NAMALWA (cell line): ENCODE results near the gene MRPL4.
"Not testable (repeated sequence)": the region's sequence is repeated elsewhere in the genome, so short reads cannot be mapped to it uniquely, and the experiment has no call there.

ENCODE experiments used
- DNase-seq: peaks from one replicate; pipeline ENCODE4 v3.0.0-alpha.2; 2015; ENCODE audit warnings: low spot score

Gene MRPL4

DNA sequence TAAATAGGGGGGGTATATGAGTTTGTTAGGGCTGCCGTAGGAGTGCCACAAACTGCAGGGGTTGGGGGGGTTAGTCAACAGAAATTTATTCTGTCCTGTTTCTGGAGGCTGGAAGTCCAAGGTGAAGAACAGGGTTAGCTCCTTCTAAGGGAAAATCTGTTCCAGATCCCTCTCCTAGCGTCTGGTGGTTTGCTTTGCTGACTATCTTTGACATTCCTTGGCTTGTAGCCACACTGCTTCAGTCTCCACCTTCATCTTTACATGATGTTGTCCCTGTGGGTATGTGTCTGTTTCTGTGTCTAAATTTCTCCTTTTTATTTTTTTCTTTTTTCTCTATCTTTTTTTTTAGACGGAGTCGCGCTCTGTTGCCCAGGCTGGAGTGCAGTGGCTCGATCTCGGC is 10.8 kb downstream of the MRPL4 start:
- no peak for DNase-seq

DNA sequence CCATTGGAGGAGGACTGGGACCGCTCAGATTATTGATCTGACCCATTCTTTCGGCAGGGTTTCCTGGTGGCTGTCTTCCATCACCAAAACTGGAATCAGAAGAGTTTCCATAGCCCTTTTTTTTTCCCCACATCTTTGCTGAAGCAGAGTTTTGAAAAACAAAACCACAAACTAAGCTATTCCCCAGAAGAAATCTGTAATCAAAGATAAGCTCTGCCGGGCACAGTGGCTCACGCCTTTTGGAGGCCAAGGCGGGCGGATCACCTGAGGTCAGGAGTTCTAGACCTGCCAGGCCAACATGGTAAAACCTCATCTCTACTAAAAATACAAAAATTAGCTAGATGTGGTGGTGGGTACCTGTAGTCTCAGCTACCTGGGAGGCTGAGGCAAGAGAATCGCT is 14.7 kb downstream of the MRPL4 start:
- DNase-seq, result no peak

DNA sequence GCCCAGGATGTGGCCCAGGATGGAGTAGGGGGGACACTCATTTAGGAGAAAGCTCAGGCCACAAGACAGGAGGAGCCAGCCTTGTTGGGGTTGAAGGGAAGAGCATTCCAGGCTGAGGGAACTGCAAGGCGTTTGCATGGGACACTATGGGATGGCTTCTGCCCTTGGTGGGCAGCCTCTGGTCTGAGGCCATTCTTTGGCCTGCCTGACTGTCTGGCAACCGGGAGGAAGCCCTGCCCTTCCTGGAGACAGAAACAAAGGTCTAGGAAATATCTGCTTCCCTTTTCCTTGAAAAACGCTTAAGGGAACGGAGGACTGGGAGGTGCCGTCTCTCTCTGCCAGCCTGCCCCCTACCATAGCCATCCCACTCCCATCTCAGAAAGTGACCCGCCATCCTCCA is 16.1 kb downstream of the MRPL4 start:
- no peak for DNase-seq

DNA sequence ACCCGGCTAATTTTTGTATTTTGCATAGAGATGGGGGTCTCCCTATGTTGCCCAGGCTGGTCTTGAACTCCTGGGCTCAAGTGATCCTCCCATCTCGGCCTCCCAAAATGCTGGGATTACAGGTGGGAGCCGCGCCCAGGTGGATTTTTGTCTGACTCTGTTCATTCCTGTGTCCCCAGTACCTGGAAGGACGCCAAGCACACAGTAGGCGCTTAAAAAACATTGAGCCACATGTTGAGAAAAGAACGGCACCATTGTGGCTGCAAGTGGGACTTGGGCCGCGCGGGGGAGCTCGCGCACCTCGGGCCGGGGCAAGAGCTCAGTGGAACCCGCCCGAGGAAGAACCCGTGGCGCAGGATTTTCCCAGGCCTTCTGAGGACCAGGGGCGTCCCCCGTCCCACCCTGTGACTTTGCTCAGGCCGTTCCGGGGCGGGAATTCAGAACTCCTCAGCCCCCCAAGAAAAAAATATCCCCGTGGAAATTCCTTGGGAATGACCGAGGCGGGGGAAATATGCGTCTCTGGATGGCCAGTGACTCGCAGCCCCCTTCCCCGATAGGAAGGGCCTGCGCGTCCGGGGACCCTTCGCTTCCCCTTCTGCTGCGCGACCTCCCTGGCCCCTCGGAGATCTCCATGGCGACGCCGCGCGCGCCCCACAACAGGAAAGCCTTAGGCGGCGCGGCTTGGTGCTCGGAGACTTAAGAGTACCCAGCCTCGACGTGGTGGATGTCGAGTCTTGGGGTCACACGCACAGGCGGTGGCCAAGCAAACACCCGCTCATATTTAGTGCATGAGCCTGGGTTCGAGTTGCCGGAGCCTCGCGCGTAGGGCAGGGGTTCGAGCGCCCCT is 17.5 kb downstream of the MRPL4 start:
- DNase-seq, result peak; percentile 85

- peak; percentile 71 for DNase-seq
Measured at GRCh38 chr19:10270180-10270615, 18.2 kb downstream of the MRPL4 start.

DNA sequence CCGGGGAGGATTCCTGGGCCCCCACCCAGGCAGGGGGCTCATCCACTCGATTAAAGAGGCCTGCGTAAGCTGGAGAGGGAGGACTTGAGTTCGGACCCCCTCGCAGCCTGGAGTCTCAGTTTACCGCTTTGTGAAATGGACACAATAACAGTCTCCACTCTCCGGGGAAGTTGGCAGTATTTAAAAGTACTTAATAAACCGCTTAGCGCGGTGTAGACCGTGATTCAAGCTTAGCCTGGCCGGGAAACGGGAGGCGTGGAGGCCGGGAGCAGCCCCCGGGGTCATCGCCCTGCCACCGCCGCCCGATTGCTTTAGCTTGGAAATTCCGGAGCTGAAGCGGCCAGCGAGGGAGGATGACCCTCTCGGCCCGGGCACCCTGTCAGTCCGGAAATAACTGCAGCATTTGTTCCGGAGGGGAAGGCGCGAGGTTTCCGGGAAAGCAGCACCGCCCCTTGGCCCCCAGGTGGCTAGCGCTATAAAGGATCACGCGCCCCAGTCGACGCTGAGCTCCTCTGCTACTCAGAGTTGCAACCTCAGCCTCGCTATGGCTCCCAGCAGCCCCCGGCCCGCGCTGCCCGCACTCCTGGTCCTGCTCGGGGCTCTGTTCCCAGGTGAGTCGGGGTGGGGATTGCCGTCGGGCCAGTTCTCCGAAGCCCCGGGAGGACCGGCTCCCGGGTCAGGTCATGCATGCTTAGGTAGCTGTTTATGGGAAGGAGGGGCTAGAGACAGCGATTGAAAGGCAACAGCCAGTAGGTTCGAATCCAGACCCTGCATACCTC is 18.8 kb downstream of the MRPL4 start, which contains the start of gene ICAM1:
ICAM1 (plus strand) TSS at position 505 of the 779 bp plus-strand sequence; CDS start at position 545, 40 bp downstream.
- DNase-seq, result peak; percentile 89

DNA sequence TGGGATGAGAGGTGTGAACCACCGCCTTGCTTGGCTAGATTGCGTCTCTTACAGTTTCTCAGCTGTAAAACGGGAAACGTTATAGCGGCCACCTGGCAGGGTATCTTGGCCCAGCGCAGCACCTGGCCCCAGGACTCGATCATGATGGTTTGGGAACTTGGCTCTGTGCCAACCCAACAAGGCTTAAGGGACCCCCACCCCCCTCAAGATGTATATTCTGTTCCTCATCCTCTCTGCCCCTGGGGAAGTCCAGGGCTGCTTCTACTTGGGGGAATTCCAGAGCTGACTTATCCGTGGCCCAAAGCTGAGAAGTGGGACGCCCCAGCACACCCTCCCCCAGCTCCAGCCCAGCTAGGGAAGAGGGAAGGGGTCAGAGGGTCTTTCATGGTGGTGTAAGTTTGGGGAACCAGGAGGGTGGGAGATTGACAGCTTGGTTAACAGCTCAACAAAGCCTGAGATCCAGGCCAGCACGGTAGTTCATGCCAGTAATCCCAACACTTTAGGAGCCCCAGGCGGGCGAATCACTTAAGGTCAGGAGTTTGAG is 19.6 kb downstream of the MRPL4 start:
- DNase-seq, result peak; percentile 90

GRCh38 chr19:10274589-10274988 is 22.6 kb downstream of the MRPL4 start:
- DNase-seq, result no peak

GRCh38 chr19:10277795-10278589 is 26.0 kb downstream of the MRPL4 start:
- no peak for DNase-seq

GRCh38 chr19:10278935-10279334 is 26.9 kb downstream of the MRPL4 start:
- DNase-seq, result no peak

DNA sequence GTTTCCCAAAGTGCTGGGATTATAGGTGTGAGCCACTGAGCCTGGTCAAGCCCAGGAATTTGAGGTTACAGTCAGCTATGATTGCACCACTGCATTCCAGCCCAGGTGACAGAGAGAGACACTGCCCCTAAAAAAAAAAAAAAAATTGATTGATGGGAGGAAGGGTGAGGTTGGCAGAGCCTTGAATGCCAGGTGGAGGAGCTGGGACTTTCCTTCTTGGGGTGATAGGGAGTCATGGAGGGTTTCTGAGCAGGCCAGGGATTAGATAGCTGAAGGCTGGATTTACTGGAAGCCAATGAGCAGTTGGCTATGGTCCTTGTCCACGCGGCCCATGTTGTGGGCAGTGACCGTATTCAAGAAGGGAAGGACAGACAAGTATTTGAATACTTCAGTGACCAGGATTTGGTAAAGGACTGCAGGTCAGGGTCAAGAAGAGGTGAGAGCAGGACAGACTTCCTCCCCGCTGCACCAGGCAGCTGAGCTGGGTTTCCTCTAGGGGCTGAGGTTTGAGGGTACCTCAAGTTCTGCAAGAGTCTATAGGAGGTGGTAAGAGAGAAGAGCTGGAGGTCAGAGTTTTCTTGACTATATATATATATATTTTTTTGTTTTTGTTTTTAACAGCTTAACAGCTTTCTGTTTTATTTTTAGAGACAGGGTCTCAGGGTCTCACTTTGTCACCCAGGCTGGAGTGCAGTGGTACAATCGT is 27.9 kb downstream of the MRPL4 start:
- no peak for DNase-seq

- DNase-seq, result not testable (repeated sequence)
Measured at GRCh38 chr19:10282043-10282442, 30.0 kb downstream of the MRPL4 start.

DNA sequence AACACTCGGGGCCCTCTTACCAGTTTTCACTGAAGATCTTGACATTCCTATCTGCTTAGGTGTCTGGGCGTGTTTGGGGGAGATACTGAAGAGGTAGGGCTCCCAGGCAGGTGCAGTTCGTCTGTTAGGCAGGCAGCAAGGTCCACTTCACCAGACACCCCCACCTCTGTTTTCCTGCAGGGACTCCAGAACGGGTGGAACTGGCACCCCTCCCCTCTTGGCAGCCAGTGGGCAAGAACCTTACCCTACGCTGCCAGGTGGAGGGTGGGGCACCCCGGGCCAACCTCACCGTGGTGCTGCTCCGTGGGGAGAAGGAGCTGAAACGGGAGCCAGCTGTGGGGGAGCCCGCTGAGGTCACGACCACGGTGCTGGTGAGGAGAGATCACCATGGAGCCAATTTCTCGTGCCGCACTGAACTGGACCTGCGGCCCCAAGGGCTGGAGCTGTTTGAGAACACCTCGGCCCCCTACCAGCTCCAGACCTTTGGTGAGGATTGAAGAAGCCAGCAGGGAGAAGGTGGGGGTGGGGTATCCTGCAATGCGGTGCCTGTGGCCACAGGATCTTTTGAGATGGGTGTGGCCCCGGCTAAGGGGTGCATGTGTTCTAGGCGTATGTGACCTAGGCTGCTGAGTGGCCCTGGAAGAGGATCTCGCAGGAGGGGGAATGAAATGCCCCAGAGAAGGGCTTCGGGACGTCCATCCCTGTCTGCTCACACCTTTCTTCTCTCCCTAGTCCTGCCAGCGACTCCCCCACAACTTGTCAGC is 31.5 kb downstream of the MRPL4 start:
- no peak for DNase-seq

DNA sequence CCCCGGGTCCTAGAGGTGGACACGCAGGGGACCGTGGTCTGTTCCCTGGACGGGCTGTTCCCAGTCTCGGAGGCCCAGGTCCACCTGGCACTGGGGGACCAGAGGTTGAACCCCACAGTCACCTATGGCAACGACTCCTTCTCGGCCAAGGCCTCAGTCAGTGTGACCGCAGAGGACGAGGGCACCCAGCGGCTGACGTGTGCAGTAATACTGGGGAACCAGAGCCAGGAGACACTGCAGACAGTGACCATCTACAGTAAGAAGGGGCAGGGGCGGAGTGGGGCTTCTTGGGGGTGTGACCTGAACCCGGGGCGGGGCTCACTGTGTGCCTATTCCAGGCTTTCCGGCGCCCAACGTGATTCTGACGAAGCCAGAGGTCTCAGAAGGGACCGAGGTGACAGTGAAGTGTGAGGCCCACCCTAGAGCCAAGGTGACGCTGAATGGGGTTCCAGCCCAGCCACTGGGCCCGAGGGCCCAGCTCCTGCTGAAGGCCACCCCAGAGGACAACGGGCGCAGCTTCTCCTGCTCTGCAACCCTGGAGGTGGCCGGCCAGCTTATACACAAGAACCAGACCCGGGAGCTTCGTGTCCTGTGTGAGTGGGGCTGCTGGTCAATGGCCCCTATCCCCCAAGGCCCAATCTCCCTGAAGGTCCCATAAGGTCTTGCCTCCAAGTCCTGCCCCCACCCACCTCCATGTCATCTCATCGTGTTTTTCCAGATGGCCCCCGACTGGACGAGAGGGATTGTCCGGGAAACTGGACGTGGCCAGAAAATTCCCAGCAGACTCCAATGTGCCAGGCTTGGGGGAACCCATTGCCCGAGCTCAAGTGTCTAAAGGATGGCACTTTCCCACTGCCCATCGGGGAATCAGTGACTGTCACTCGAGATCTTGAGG is 32.3 kb downstream of the MRPL4 start:
- DNase-seq, result no peak

- DNase-seq, result no peak
Measured at GRCh38 chr19:10284960-10285278, 32.9 kb downstream of the MRPL4 start.

DNA sequence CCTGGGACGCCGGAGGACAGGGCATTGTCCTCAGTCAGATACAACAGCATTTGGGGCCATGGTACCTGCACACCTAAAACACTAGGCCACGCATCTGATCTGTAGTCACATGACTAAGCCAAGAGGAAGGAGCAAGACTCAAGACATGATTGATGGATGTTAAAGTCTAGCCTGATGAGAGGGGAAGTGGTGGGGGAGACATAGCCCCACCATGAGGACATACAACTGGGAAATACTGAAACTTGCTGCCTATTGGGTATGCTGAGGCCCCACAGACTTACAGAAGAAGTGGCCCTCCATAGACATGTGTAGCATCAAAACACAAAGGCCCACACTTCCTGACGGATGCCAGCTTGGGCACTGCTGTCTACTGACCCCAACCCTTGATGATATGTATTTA is 33.4 kb downstream of the MRPL4 start:
- peak; percentile 27 for DNase-seq

GRCh38 chr19:10286803-10287737 is 35.1 kb downstream of the MRPL4 start, which contains the start of gene ICAM4:
Gene ICAM4 (plus strand): TSS chr19:10286955. CDS start chr19:10287013, 58 bp downstream.
- no peak for DNase-seq

- peak; percentile 86 for DNase-seq
Measured at GRCh38 chr19:10288662-10289166, 36.7 kb downstream of the MRPL4 start.
